ENCODE data around the gene C6orf132. TPM values are rescaled to one million over a fixed set of nuclear protein-coding genes. Genes with fewer than 3 reads are reported as not detected.
A peak's percentile ranks its signal among the peaks of the same experiment; 100 is the strongest.
"Not testable (repeated sequence)": the region's sequence is repeated elsewhere in the genome, so short reads cannot be mapped to it uniquely, and the experiment has no call there.

Gene C6orf132
- total and polyA plus RNA-seq, 7 donors = 0.08 to 0.34 (median 0.13) TPM

GRCh38 chr6:42171813-42172581 lies 29.6 kb upstream of the C6orf132 start:
- ATAC-seq = no peak
- intact Hi-C loops (cut with DNase I) = no loop called here
- no peaks in the 10 kb centered on the region for H3K9me3 ChIP-seq
- 93 to 95% (median 94%) methylated on average over 7 of the region's 7 CpGs for WGBS, 3 donors
- TF ChIP-seq, protein P1, sequence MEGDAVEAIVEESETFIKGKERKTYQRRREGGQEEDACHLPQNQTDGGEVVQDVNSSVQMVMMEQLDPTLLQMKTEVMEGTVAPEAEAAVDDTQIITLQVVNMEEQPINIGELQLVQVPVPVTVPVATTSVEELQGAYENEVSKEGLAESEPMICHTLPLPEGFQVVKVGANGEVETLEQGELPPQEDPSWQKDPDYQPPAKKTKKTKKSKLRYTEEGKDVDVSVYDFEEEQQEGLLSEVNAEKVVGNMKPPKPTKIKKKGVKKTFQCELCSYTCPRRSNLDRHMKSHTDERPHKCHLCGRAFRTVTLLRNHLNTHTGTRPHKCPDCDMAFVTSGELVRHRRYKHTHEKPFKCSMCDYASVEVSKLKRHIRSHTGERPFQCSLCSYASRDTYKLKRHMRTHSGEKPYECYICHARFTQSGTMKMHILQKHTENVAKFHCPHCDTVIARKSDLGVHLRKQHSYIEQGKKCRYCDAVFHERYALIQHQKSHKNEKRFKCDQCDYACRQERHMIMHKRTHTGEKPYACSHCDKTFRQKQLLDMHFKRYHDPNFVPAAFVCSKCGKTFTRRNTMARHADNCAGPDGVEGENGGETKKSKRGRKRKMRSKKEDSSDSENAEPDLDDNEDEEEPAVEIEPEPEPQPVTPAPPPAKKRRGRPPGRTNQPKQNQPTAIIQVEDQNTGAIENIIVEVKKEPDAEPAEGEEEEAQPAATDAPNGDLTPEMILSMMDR (IDR thresholded peaks at IDR 0.05) = no peak
- no peak overlapping the region for H3K4me3 ChIP-seq
- H3K27ac ChIP-seq = no peak overlapping the region
- H3K36me3 ChIP-seq (ENCODE audit: insufficient read depth in 1 of 2, low read depth in 1 of 2) = no peaks in the 10 kb centered on the region
- DNase-seq = no peak
- H3K4me1 ChIP-seq = no peaks in the 10 kb centered on the region
- H3K27me3 ChIP-seq (ENCODE audit: insufficient read depth in 3 of 3, low read length in 2 of 3) = peaks cover 0 to 3% (median 0%) of the 10 kb centered on the region in 3 donors

- 46 to 94% (median 74%) methylated on average over 2 of the region's 2 CpGs for WGBS, 3 donors
- H3K27ac ChIP-seq; H3K36me3 ChIP-seq (ENCODE audit: insufficient read depth in 1 of 2, low read depth in 1 of 2); H3K4me3 ChIP-seq; intact Hi-C loops (cut with DNase I); DNase-seq; H3K27me3 ChIP-seq (ENCODE audit: insufficient read depth in 3 of 3, low read length in 2 of 3); H3K4me1 ChIP-seq; H3K9me3 ChIP-seq; ATAC-seq: not testable (repeated sequence)
These were observed 27.4 kb upstream of the C6orf132 start for GRCh38 chr6:42169780-42170179.

DNA sequence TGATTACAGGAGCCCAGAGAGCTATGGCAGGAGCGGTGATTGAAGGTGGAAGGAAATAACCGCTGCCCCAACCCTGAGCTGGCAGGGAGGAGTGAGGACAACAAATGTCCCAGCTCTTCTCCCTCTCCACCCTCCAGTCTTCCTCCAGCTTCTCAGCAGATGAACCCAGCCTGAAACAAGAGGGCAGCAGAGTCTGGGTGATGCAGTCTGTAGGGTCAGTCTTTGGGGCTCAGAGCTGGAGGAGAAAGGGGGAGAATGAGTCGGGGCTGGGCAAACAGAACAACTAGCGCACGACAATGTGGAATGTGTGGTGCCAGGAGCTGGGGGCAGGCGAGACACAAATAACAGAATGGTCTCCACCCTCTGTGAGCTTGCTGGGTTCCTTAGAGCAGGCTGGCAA lies 26.2 kb upstream of the C6orf132 start:
- DNase-seq = no peak
- no peaks in the 10 kb centered on the region for H3K36me3 ChIP-seq (ENCODE audit: insufficient read depth in 1 of 2, low read depth in 1 of 2)

GRCh38 chr6:42166444-42167141 lies 24.2 kb upstream of the C6orf132 start:
- Histone ChIP-seq H3K36me3 (ENCODE audit: insufficient read depth in 1 of 2, low read depth in 1 of 2) (no peaks in the 10 kb centered on the region), H3K27ac (no peak overlapping the region), H3K4me3 (no peak overlapping the region), H3K4me1 (no peaks in the 10 kb centered on the region), H3K27me3 (ENCODE audit: insufficient read depth in 3 of 3, low read length in 2 of 3) (peaks cover 0 to 3% (median 2%) of the 10 kb centered on the region in 3 donors), H3K9me3 (no peaks in the 10 kb centered on the region)
- ATAC-seq = peak; percentile 70 to 82 (median 79)
- WGBS, 3 donors = 12 to 14% (median 13%) methylated on average over 8 of the region's 8 CpGs
- intact Hi-C loops (cut with DNase I) = loop anchor here in 1 of 2 donors (1.0 kb wide), 1 partner anchor 91 kb away; no protein-coding TSS in a partner anchor
- TF ChIP-seq, protein P1 (IDR thresholded peaks at IDR 0.05) = peak; percentile 95
- DNase-seq = peak in 1 of 2 donors; percentile 45

More for the DNA sequence above, 26.2 kb upstream of the C6orf132 start:
- Histone ChIP-seq H3K4me1 (no peaks in the 10 kb centered on the region), H3K27ac (no peak overlapping the region), H3K4me3 (no peak overlapping the region), H3K27me3 (ENCODE audit: insufficient read depth in 3 of 3, low read length in 2 of 3) (peaks cover 0 to 3% (median 0%) of the 10 kb centered on the region in 3 donors), H3K9me3 (no peaks in the 10 kb centered on the region)
- WGBS, 3 donors = 76 to 79% (median 77%) methylated on average over 6 of the region's 6 CpGs
- TF ChIP-seq, protein P1 (IDR thresholded peaks at IDR 0.05) = no peak
- no peak for ATAC-seq
- intact Hi-C loops (cut with DNase I) = no loop called here

DNA sequence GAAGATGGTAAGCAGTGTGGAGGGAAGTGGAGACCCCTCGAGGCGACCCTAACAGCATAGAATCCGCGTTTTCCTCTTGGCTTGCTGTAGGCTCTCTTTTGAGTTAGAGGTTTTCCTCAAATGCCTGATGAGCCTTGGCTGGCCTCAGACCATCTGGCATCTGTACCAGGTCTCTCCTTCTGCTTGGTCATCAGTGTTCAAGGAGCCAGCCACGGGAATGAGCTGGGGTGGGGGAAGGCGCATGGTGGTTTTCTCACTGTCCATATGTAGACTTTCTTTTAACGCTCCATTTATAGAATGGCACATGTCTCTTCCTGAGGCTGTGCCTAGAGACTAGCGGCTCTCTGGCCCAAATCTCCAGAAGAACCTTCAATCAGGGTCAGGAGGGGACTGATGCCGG lies 22.6 kb upstream of the C6orf132 start:
- H3K9me3 ChIP-seq = no peaks in the 10 kb centered on the region
- H3K27me3 ChIP-seq (ENCODE audit: insufficient read depth in 3 of 3, low read length in 2 of 3) = peaks cover 0 to 8% (median 2%) of the 10 kb centered on the region in 3 donors
- intact Hi-C loops (cut with DNase I) = no loop called here
- no peaks in the 10 kb centered on the region for H3K36me3 ChIP-seq (ENCODE audit: insufficient read depth in 1 of 2, low read depth in 1 of 2)
- ATAC-seq = no peak
- TF ChIP-seq, protein P1 (IDR thresholded peaks at IDR 0.05) = no peak
- no peak for DNase-seq
- H3K4me3 ChIP-seq = no peak overlapping the region
- no peak overlapping the region for H3K27ac ChIP-seq
- WGBS, 3 donors = 69 to 86% (median 79%) methylated on average over 9 of the region's 9 CpGs
- no peaks in the 10 kb centered on the region for H3K4me1 ChIP-seq

Data from psoas muscle (tissue), 8 donors.